SKM-1 treated with dmso at 0.1 percent for 144 hours (cell line): Measurements from ENCODE around the gene SMYD2.

Experiments
- DNase-seq: peaks from one replicate; lab custom pipeline; 2025; ENCODE audit not compliant: unreplicated experiment; lab: John Stamatoyannopoulos, UW

The SMYD2 gene

DNA sequence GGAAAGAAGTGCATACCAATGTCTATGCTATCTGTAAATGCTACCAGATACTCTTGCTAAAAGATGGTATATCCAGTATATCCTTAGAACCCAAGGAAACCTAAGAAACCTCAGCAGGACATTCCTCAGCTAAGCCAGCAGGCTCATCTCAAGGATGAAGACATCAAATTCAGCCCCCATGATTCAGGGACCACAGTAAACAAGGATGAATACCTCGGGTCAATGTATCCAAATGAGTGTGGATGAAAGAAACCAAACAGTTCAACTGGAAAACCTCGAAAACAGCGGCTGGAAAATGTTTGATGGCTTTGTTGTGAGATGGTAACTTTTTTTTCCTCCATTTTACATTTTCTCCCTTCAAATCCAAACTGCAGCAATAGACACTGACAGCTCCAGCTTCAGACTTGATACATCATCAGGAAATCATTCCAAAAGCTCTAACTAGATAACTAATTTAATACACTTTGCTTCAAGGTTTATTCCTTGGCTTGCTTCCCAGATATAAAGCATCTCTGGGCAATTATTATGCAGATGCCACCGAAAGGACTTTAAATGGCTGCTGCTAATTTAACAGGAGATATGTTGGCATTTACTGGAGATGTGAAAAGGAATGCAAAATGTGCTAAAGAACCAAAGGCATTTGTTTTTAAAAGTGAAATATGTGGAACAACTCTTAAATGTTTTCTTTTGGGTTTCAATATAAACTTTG lies 73.6 kb downstream of the SMYD2 start:
- DNase-seq, result no peak

DNA sequence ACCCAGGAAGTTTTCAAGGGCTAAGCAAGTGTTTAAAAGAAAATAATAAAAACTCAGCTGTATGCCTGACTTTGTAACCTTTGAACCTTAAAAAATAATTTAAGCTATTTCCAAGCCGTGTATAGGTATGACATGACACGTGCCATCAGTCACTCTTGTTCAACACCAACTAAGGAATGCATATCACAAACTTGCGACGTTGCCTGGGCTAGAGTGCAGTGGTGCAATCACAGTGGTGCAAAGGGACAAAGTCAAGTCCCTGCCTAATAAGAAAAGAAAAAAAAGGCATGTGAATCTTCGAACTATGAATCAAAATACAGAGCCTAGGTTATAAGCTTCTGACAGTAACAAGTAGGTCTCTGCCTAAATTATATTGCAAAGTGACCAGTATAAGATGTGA lies 79.2 kb downstream of the SMYD2 start:
- DNase-seq, result no peak

DNA sequence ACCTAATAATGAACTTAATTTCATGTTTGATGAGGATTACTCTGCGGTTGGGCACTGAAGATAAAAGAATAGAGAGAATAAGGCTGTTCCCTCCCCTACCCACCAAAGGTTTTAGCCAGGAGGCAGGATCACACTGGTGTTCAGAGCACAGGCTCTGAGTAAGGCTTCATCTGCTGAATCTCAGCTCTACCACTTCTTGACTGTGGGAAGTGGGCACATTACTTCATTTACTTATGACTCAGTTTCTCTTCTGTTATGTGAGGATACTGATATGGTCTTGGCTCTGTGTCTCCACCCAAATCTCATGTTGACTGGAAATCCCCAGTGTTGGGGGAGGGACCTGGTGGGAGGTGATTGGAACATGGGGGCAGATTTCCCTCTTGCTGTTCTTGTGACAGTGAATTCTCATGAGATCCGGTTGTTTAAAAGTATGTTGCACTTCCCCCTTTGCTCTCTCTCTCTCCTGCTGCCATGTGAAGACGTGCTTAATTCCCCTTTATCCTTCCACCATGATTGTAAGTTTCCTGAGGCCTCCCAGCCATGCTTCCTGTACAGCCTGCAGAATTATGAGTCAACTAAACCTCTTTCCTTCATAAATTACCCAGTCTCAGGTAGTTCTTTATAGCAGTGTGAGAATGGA lies 79.7 kb downstream of the SMYD2 start:
- no peak for DNase-seq

DNA sequence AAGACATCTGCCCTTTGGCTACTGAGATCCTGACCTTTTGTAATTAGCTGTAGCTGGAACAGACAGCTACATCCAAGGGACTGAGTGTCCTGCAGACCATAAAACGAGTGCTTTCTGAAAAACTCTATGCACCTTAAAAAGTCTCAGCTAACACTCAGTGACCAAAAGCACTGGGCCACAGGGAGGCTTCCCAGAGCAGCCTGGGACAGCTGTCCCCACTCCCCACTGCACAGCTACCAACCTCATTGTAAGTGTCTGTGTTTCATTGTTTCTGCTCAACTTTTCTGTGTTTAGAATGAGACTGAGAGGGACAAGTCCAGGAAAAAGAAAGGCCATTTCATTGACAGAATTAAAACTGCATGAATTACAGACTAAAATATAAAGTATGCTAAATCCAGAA lies 80.7 kb downstream of the SMYD2 start:
- DNase-seq, result no peak

DNA sequence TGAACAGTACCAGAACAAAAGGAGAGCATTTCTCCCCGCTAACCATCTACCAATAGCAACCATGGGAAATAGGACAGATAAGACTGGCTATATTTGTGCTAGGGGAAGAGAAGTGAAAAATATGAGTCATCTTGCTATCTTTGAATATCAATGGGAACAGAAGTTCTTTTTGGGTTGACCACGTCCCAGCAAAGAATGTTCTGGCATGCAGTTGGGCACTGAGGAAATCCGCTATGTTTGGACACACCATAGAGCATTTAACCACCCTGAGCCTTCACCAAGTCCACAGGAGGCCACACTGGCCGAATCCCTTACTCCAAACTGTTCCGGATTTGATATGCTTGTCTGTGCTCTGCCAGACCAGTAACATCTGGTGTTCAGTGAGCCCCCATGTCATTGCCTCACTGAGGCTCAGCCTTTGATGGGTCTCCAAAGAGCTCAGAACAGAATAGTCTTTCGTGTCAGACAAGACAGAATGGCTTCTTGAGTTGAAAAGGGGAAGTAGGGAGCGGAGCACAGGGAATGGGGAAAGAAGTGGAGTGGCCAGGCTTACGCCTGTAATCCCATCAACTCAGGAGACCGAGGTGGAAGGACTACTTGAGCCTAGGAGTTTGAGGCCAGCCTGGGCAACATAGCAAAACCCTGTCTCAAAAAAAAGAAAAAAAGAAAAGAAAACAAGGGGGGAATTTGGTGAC lies 81.4 kb downstream of the SMYD2 start:
- DNase-seq, result peak; percentile 72

DNA sequence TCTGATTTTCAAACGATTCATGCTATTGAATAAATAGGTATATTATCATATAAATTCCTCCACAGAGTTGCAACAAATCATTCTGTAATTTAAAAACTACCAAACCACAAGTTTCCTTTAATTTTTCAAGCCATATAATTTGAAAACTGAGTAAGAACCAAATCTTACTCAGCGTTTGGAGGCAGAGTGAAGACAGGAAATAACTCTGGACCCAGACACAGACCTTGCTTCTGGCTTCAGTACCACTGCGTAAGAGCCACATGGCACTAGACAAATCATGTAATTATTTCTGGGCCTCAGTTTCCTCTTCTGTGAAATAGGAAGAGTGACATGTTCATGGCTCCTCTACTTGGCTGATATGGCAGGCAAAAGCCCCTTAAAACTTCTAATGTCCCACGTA lies 82.4 kb downstream of the SMYD2 start:
- no peak for DNase-seq

DNA sequence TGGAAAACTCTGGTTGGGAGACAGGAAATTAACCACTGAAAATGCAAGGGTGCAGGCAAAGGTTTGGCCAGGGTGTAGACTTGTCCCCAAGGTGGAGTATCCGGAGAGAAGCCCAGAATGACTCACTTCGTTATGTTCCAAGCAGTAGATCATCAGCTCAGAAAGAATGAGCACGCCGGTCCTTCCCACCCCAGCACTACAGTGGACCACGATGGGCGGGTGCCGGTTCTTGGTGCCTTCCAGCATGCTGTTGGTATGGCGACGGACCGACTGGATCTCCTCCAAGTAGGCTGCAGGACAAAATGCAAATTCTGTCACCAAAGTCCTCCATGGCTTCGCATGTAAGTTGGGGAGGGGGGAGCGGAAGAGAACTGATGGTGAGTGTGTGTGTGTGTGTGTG lies 83.4 kb downstream of the SMYD2 start:
- DNase-seq, result no peak

DNA sequence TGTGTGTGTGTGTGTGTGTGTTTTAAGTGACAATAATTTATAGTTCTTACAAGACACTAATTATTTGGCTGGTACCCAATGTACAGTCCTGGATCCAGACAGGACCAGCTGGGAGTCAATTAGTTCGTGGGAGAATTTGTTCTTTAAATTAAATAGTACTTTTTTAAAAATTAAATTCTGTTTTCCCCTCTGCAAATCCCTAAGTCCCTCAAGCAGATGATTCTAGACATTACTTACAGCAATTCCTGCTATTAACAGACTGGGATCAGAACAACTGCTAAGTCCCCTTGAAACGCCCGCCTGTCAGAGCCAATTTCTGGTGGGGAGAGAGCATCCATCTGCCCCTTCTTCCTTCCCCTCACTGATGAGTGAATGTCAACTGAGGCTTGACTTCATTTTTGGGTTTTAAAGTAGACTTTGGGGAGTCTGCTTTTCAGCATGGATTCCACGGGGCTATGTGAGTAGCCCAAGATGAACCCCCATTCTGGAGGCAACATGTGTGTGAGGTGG lies 83.9 kb downstream of the SMYD2 start:
- DNase-seq, result no peak

DNA sequence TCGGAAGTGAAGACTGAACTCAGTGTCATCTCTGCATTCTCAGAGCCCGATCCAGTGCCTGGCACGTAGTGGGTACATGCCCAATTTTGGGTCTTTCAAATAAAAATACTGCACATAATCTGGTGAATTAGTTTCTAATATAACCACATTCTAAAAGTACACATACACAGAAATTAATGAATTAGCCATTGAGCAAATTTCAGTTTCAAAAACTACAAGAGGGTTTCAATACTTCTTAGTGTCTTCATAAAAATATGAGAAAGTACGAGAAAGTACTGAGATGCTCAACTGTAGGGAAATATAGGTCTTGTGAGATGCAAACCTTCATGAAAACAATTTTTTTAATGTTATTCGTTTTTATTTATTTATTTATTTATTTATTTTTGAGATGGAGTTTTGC lies 86.9 kb downstream of the SMYD2 start:
- DNase-seq, result no peak

DNA sequence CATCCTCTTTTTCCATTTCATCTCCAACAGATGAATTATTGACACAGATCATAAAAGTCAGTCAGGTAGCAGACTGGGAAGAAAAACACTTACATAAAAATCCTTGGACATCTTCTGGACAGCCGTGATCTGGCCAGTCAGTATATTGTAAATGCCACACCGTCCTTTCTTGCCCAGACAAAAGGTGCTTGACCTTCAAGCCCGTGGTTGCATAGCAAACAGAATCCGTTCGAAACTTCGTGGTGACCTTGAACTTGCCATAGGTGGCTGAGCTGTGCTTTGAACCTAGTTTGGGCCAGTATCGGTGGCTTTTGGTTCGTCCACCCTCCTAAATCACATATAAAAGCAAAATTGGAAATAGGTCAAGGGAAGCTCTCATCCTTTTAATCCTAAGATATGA lies 88.4 kb downstream of the SMYD2 start:
- no peak for DNase-seq

DNA sequence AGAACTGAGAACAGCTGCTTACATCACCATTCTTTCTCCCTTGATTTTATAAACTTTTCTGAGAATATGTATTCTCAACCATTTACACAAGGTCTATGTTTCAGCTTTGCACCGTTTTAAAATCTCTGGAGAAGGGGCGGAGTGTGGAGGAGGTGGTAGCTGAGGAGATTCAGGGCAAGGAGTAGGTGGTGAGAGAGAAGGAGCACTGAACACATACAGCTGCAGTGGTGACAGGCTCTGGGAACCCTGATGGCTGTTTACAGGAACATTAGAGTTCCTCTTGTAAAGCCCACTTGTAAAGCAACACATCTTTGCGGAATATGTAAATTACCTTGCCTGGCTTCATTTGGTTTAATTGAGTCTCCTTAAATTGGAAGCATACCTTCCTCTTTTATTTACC lies 89.7 kb downstream of the SMYD2 start:
- no peak for DNase-seq

DNA sequence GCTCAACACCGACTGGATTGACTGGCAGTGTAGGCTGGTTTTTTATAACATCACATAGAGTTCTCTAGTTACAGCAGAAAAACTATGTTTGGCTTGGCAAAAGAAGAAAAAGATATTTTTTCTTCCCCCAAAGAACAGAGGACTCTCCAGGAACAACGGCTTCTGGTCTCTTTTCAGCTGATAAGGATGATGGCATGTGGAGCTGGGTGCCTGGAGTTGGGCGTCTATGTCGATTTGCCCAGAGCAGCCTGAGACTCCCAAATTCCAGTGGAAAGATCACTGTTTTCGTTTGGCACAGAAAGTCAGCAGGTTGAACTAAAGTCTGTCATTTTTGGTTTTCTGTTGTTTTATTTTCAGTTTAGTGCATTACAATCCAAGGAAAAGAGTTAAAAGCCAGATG lies 91.1 kb downstream of the SMYD2 start:
- no peak for DNase-seq

DNA sequence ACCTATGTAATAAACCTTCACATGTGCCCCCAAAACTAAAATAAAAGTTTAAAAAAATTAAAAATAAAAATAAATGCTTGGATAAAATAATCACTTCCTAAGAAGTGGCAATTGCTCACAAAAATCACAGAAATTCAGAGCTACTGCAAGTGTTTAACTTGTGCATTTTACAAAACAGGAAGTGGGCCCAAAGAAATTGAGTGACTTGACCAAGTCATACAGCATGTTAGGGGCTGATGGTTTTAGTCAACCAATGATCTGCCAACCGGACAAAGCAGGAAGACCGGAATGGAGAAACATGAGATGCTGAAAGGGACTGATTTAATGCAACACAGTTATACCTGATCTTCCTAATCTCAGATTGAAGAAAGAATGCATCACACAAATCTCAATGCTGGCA lies 96.5 kb downstream of the SMYD2 start:
- DNase-seq, result no peak

DNA sequence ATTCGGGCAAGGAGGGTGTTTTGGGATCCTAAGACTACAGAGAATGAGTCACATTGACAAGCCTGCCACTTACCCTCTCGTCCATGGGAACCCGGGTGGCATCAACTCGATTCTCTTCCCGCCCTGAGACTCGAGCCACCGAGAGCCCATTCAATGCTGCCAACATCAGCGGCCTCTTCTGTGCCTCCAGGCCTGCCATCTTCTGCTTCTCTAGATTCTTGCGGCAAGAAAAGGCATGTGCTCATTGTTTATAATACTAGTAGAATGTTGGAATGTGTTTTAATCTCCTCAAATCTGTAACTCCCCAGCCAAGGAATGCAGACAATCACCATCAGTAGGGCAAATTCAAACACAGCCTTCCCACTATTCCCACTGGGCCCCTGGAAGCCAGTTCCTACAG lies 96.9 kb downstream of the SMYD2 start:
- DNase-seq, result no peak

DNA sequence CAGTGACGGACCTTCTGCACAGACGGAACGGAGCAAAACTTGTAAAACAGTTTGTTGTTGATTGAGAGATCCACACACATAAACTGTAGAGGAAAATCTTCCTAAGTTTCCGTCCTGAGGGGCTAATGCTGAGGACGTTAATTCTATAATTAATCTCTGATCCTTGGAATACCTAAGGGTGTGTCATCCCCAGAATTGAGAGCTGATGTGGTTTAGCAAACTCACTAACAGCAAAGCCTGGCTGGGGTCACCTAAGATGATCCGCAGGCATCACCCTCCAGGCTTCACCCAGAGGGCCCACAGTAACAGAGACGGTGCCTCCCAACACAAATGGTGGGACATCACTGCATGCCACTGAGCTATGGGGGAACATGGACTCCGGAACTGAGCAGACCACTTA lies 97.5 kb downstream of the SMYD2 start:
- no peak for DNase-seq

DNA sequence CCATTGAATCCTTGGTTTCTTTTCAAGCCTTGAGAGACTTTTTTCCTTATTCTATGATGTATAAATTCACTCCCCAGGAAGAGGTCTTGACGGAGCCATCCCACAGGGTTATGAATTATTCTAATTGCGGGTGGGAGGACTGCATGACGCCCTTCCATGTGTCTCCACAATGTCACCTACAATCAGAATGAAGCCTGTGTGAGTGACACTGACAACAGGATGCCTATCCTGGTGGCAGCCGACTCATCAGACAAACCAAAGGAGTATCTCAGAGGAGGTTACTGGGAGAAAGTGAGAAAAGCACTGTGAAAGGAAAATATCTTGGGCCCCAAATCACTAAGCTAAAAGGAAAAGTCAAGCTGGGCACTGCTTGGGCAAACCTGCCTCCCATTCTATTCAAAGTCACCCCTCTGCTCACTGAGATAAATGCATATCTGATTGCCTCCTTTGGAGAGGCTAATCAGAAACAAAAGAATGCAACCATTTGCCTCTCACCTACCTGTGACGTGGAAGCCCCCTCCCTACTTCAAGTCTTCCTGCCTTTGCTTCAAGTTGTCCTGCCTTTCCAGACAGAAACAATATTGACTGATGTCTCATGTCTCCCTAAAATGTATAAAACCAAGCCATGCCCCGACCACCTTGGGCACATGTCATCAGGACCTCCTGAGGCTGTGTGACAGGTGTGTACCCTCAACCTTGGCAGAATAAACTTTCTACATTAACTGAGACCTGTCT lies 98.4 kb downstream of the SMYD2 start:
- DNase-seq, result no peak

DNA sequence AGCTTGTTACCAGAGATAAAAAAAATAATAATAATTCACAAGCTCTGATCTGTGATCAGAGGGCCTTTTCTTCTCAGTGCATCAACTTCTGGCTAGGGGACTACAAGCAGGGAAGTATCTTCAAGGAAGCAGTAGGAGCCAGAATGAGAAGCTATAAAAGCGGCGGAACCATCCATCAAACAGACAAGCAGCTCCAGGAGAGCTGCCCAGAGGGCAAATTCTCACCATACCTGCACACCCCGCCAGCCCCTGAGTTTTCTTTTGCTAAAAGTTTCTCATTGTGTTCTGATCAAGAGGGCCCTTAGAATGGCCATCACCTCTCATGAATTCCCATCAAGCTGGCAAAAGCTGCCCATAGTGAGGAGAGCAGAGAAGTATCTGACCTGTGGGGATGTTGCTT lies 99.4 kb downstream of the SMYD2 start:
- no peak for DNase-seq

DNA sequence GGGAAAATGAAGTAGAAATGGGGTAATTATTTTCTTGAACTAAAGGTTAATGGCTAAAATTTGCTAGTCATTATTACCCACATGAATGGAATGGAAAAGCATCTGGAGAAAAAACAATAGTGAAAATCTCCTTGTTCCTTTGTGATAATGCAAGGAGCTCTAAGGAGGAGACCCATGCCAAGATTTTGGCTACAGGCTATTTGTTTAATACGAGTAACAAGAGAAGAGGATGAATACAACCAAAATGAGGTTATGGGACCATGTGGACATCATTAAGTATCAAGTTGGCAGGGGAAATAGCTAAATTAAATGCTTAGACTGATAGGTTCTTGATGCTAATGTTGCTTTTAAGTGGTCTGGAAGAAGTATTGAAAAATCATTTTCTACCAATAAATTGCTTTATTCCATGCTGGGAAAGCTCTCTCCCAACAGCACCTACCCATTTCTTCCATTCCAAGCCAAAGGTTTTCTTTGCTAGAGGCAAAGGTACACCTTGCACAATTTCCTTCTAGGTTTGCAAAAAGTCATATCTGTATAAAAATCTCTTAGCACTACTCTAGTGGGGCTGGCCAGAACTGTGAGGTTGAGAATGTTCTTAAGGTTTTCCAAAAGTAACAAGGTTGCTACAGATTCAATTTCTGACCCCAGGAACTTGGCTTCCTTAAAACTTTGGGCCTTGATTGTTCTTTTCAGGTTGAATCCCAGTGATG lies 100.2 kb downstream of the SMYD2 start:
- DNase-seq, result no peak

DNA sequence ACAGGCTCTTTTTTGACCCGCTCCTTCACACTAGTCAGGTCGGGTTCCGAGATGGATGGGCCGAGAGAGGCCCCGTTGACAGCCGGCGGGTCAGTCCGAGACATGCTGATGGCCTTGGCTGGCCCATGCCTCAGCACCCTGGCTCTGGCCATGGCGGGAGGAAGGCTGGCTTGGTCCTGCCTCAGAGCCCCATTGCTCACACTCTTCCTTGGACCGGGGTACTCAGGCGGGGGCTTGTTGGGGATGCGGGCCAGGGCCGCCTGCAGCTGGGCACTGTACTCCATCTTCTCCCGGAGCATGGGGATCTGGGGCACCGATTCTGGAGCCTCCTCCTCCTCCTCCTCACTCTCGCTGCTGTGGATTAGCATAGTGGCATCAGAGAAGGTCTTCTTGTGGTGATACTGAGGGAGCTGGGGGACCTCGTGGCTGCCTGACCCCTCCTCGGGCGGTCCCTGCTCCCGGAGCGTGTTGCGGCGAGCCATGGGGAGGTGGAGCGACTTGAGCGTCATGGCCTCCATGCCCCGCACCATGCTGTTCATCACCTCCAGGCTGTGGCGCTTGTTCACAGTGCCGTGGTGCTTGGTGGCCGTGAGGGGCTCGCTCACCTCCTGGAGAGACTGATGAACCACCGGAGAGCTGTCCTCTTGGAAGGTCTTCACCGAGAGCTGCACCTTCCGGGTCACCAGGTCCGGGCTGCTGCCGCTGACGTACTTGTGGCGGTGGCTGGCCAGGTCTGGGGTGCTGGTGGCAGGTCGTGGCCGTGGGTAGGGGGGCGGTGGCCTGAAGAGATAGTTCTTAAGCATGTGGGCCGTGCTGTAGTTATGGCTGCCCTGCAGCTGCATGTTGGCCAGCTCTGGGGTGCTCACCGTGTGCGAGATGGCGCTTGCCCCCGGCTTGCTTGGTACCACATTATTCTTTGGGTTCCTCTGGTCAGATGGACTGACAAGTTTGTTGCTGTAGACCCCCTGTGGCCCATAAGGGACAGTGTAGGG lies 102.7 kb downstream of the SMYD2 start:
- no peak for DNase-seq
